Activated B cell treated with CpG ODN at 0.5 μM for 24 hours (primary cell): ENCODE results near the gene NCF2. TPM values are rescaled to one million over a fixed set of nuclear protein-coding genes. Genes with fewer than 3 reads are reported as not detected.

Experiments used
- ATAC-seq: fragments of 200-7000 bp; cut with Tn5 transposase; one replicate; pipeline ENCODE4 v1.10.0; 2021; ENCODE audit warnings: low read depth, mild to moderate bottlenecking, moderate library complexity
- CTCF ChIA-PET: fragments of 350-600 bp; sonication (Branson Sonifier 250); formaldehyde crosslinking; loops from one replicate; lab custom pipeline; 2021; ENCODE audit warnings: antibody characterized with exemption; lab: Charles Lee
- POLR2A ChIA-PET: fragments of 350-600 bp; sonication (Branson Sonifier 250); formaldehyde crosslinking; loops from one replicate; lab custom pipeline; 2021; ENCODE audit warnings: antibody characterized with exemption; lab: Charles Lee
- DNase-seq: peaks from one replicate; pipeline ENCODE4 v3.0.0; 2022
- H3K27ac Mint-ChIP-seq: one replicate; pipeline ENCODE4 v1.8.0; 2020; ENCODE audit warnings: mixed read lengths
- H3K27me3 Mint-ChIP-seq: one replicate; pipeline ENCODE4 v1.8.0; 2021; ENCODE audit warnings: mixed read lengths
- H3K36me3 Mint-ChIP-seq: one replicate; pipeline ENCODE4 v1.8.0; 2021; ENCODE audit warnings: low read depth, mixed read lengths
- H3K4me1 Mint-ChIP-seq: one replicate; pipeline ENCODE4 v1.8.0; 2021; ENCODE audit warnings: mixed read lengths
- H3K4me3 Mint-ChIP-seq: one replicate; pipeline ENCODE4 v1.8.0; 2020; ENCODE audit warnings: mild to moderate bottlenecking, mixed read lengths
- H3K9me3 Mint-ChIP-seq: one replicate; pipeline ENCODE4 v1.8.0; 2020; ENCODE audit warnings: mixed read lengths
- intact Hi-C: fragments of 100-400 bp; cut with micrococcal nuclease; formaldehyde crosslinking; loops from one replicate; pipeline ENCODE4 v1.15.1; 2024
- total RNA-seq: library from RNA; stranded (reverse); gene quantifications from 2 replicates; pipeline ENCODE4 v1.2.3, GENCODE V29; 2022
- TF ChIP-seq, protein P1 (sequence below): fragments of 200-600 bp; IDR thresholded peaks from one replicate; pipeline ENCODE4 v1.8.0; 2022; ENCODE audit warnings: antibody characterized with exemption, mild to moderate bottlenecking

The NCF2 gene
- total RNA-seq, 1 donor from 2014 or later = 101 TPM

DNA sequence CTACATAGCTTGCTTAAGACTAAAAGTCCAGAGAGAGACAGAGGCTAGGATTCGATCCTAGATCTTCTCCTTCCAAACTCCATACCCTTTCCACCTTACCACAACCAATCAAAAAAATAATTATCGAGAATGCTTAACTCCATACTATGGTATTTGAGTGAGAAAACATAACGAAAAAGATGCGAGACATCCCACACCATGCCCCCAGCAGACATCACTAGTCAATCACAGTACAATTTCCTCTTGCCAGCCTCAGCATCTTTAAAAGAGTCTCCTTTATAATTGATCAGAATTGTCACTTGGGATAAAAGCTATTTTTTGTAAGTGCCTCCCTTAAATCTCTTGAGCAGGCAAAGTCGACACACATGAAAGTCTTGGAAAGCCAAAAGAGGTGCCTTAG, 875 bp downstream of the NCF2 start:
- ChIA-PET CTCF (interaction anchor here (1.0 to 3.2 kb wide), 3 partner anchors 10 to 105 kb away, joined by 4 to 24 read pairs (median 5); no protein-coding TSS in a partner anchor), POLR2A (interaction anchor here (0.6 to 4.2 kb wide), 14 partner anchors 11 to 117 kb away, joined by 3 to 80 read pairs (median 10); partner anchors contain the start of genes ARPC5 and SMG7)
- peaks cover 71% of the 10 kb centered on the region for H3K4me1 Mint-ChIP-seq
- peaks cover 31% of the 10 kb centered on the region for H3K36me3 Mint-ChIP-seq
- ATAC-seq = no peak
- DNase-seq = no peak
- peak overlapping the region; percentile 92 for H3K27ac Mint-ChIP-seq
- peak overlapping the region; percentile 88 for H3K4me3 Mint-ChIP-seq
- intact Hi-C loops = no loop called here
- H3K9me3 Mint-ChIP-seq = peaks cover 3% of the 10 kb centered on the region
- TF ChIP-seq, protein P1, sequence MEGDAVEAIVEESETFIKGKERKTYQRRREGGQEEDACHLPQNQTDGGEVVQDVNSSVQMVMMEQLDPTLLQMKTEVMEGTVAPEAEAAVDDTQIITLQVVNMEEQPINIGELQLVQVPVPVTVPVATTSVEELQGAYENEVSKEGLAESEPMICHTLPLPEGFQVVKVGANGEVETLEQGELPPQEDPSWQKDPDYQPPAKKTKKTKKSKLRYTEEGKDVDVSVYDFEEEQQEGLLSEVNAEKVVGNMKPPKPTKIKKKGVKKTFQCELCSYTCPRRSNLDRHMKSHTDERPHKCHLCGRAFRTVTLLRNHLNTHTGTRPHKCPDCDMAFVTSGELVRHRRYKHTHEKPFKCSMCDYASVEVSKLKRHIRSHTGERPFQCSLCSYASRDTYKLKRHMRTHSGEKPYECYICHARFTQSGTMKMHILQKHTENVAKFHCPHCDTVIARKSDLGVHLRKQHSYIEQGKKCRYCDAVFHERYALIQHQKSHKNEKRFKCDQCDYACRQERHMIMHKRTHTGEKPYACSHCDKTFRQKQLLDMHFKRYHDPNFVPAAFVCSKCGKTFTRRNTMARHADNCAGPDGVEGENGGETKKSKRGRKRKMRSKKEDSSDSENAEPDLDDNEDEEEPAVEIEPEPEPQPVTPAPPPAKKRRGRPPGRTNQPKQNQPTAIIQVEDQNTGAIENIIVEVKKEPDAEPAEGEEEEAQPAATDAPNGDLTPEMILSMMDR = no peak
- H3K27me3 Mint-ChIP-seq = no peaks in the 10 kb centered on the region

DNA sequence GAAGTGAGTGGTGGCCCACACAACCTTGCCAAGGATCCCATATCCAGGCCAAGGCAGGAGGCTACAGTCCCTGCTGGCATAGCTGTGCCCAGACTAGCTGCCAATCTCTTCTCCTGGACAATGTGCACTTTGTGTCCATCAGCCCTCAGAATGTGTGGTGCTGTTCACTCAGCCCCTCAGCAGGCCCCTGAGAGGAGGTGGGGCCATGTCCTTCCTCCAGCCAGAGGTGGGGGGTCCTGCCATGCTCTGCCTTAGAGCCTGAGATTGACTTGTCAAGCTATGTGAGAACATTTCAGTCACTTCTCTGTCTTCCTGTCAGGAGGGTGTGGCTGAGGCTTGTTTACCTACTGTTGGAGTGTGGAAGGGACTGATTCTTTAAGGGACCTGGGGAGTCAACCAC, 1.4 kb downstream of the NCF2 start:
- peaks cover 3% of the 10 kb centered on the region for H3K9me3 Mint-ChIP-seq
- peaks cover 66% of the 10 kb centered on the region for H3K4me1 Mint-ChIP-seq
- TF ChIP-seq, protein P1 = no peak
- peak overlapping the region; percentile 88 for H3K4me3 Mint-ChIP-seq
- intact Hi-C loops = no loop called here
- DNase-seq (no peak), ATAC-seq (no peak)
- ChIA-PET POLR2A (interaction anchor here (0.9 to 4.2 kb wide), 9 partner anchors 11 to 117 kb away, joined by 3 to 80 read pairs (median 35); partner anchors contain the start of genes ARPC5 and SMG7), CTCF (interaction anchor here (1.0 to 3.2 kb wide), 2 partner anchors 9 to 104 kb away, joined by 5 to 24 read pairs; no protein-coding TSS in a partner anchor)
- H3K27ac Mint-ChIP-seq = peak overlapping the region; percentile 92
- no peaks in the 10 kb centered on the region for H3K27me3 Mint-ChIP-seq
- peaks cover 37% of the 10 kb centered on the region for H3K36me3 Mint-ChIP-seq

DNA sequence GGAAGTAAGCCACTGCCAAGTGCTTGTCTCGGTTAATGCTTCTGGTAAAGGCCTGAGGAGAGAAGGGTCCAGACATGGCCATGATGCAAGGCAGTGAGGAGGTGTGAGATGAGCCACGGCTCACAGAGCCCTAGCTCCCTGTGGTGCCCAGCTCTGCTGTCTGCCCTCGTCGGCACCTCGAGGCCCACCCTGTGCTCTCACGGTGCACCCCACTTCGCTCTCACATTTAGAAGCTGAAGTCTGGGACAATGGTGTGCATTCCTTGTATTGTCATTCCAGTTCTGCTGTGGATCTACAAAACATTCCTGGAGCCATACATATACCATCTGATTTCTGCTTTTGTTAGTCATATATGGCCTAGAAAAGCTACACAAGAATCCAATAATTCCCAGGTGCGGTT, 3.3 kb downstream of the NCF2 start:
- peaks cover 47% of the 10 kb centered on the region for H3K36me3 Mint-ChIP-seq

DNA sequence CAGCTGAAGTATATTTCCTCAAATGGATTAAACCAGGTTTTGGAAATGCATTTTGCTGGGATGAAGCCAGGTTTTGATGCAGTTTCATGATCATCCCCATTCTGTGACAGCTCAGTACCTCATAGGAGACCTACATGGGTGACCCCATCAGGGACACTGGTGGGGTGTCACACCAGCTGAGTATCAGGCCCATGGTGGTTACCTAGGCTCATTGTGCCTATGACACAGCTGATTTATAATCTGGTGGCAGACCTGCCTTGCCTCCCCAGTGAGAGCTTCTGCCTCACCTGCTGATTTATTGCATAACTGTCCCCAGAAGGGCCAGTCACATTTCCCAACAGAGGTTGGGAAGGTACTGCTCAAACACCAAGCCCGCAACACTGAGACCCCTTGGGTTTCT, 3.8 kb downstream of the NCF2 start:
- ChIA-PET CTCF (interaction anchor here (1.4 kb wide), 1 partner anchor 18 kb away, joined by 5 read pairs; no protein-coding TSS in a partner anchor), POLR2A (no interaction called here)
- peaks cover 53% of the 10 kb centered on the region for H3K4me1 Mint-ChIP-seq
- ATAC-seq = no peak
- H3K9me3 Mint-ChIP-seq = peaks cover 3% of the 10 kb centered on the region
- intact Hi-C loops = no loop called here
- no peak for DNase-seq
- peaks cover 49% of the 10 kb centered on the region for H3K36me3 Mint-ChIP-seq
- H3K27ac Mint-ChIP-seq = no peak overlapping the region
- H3K4me3 Mint-ChIP-seq = no peak overlapping the region
- H3K27me3 Mint-ChIP-seq = no peaks in the 10 kb centered on the region
- TF ChIP-seq, protein P1 = no peak

More for the DNA sequence above, 3.3 kb downstream of the NCF2 start:
- no peaks in the 10 kb centered on the region for H3K27me3 Mint-ChIP-seq
- TF ChIP-seq, protein P1 = no peak
- peaks cover 54% of the 10 kb centered on the region for H3K4me1 Mint-ChIP-seq
- peaks cover 3% of the 10 kb centered on the region for H3K9me3 Mint-ChIP-seq
- H3K4me3 Mint-ChIP-seq = no peak overlapping the region
- DNase-seq = no peak
- no peak overlapping the region for H3K27ac Mint-ChIP-seq
- POLR2A ChIA-PET = no interaction called here
- intact Hi-C loops = no loop called here
- CTCF ChIA-PET = interaction anchor here (1.4 kb wide), 1 partner anchor 18 kb away, joined by 5 read pairs; no protein-coding TSS in a partner anchor
- ATAC-seq = no peak

DNA sequence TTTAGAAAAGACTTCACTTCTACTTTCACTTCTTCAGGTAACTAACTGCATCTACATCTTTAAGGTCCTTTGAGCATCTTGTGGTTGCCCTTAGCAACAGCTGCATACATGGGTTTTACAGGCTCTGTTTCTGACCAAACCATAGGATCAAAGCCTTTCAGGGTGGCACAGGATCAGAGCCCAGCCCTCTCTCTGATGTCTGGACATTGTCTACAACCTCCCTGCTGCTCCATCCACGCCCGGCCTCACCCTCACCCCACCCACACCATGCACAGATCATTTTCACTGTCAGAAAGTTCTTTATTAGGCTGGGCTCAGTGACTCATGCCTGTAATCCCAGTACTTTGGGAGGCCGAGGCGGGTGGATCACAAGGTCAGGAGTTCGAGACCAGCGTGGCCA, 5.2 kb downstream of the NCF2 start:
- H3K27me3 Mint-ChIP-seq = no peaks in the 10 kb centered on the region
- CTCF ChIA-PET = no interaction called here

More for the DNA sequence above, 5.2 kb downstream of the NCF2 start:
- peaks cover 49% of the 10 kb centered on the region for H3K4me1 Mint-ChIP-seq
- peaks cover 51% of the 10 kb centered on the region for H3K36me3 Mint-ChIP-seq
- H3K4me3 Mint-ChIP-seq = no peak overlapping the region
- POLR2A ChIA-PET = interaction anchor here (0.6 kb wide), 2 partner anchors 50 to 1354 kb away, joined by 3 to 6 read pairs; no protein-coding TSS in a partner anchor
- peaks cover 3% of the 10 kb centered on the region for H3K9me3 Mint-ChIP-seq
- intact Hi-C loops = no loop called here
- TF ChIP-seq, protein P1 = no peak
- ATAC-seq = no peak
- peak overlapping the region; percentile 36 for H3K27ac Mint-ChIP-seq
- DNase-seq = no peak
